ENCODE results near the gene SRPX.

The SRPX gene

GRCh38 chrX:38099688-38100087 lies 121.0 kb downstream of the SRPX start:
- ATAC-seq = no peak
- TF ChIP-seq PATZ1 (CRISPR knock-in tag; IDR thresholded peaks at IDR 0.05; ENCODE audit: borderline replicate concordance) = no peak
- TF ChIP-seq ISL1 (CRISPR knock-in tag; IDR thresholded peaks at IDR 0.05) = no peak
- TF ChIP-seq POU6F1 (CRISPR knock-in tag; IDR thresholded peaks at IDR 0.05; ENCODE audit: borderline replicate concordance, low read depth) = no peak
- TF ChIP-seq TSHZ2 (CRISPR knock-in tag; IDR thresholded peaks at IDR 0.05) = no peak
- TF ChIP-seq BACH2 (CRISPR knock-in tag; IDR thresholded peaks at IDR 0.05; ENCODE audit: borderline replicate concordance) = no peak
- no peak for TF ChIP-seq ZFP3 (CRISPR knock-in tag; IDR thresholded peaks at IDR 0.05)
- no peak for TF ChIP-seq ARNTL (CRISPR knock-in tag; IDR thresholded peaks at IDR 0.05; ENCODE audit: borderline replicate concordance, low read depth)
- no peak for TF ChIP-seq ZNF70 (CRISPR knock-in tag; IDR thresholded peaks at IDR 0.05)
- no peak for TF ChIP-seq RARB (CRISPR knock-in tag; IDR thresholded peaks at IDR 0.05)
- no peak for TF ChIP-seq ZC3H10 (CRISPR knock-in tag; IDR thresholded peaks at IDR 0.05)
- no peak for TF ChIP-seq PPARA (CRISPR knock-in tag; IDR thresholded peaks at IDR 0.05; ENCODE audit: borderline replicate concordance)
- no peak for TF ChIP-seq TOX (CRISPR knock-in tag; IDR thresholded peaks at IDR 0.05; ENCODE audit: borderline replicate concordance)
- TF ChIP-seq OSR1 (CRISPR knock-in tag; IDR thresholded peaks at IDR 0.05) = no peak
- no peak for TF ChIP-seq ZFP30 (CRISPR knock-in tag; IDR thresholded peaks at IDR 0.05)
- TF ChIP-seq ESRRG (CRISPR knock-in tag; IDR thresholded peaks at IDR 0.05) = no peak
- TF ChIP-seq CREB5 (CRISPR knock-in tag; IDR thresholded peaks at IDR 0.05; ENCODE audit: low read depth) = no peak
- TF ChIP-seq SNAI2 (CRISPR knock-in tag; IDR thresholded peaks at IDR 0.05) = no peak
- TF ChIP-seq GLIS3 (CRISPR knock-in tag; IDR thresholded peaks at IDR 0.05) = no peak
- TF ChIP-seq CSRNP3 (CRISPR knock-in tag; IDR thresholded peaks at IDR 0.05) = no peak
